HG03575 (cell line): Measurements from ENCODE around the gene CKLF.
A peak's percentile ranks its signal among the peaks of the same experiment; 100 is the strongest.

Experiments
- ATAC-seq: cut with Tn5 transposase; IDR thresholded peaks from one replicate; pipeline ENCODE4 v1.9.1; 2021; ENCODE audit not compliant: unreplicated experiment, insufficient number of reproducible peaks, low FRiP score; ENCODE audit errors: extremely low read depth

The CKLF gene

GRCh38 chr16:66516808-66517585, 35.4 kb upstream of the CKLF start:
- peak; percentile 86 for ATAC-seq

DNA sequence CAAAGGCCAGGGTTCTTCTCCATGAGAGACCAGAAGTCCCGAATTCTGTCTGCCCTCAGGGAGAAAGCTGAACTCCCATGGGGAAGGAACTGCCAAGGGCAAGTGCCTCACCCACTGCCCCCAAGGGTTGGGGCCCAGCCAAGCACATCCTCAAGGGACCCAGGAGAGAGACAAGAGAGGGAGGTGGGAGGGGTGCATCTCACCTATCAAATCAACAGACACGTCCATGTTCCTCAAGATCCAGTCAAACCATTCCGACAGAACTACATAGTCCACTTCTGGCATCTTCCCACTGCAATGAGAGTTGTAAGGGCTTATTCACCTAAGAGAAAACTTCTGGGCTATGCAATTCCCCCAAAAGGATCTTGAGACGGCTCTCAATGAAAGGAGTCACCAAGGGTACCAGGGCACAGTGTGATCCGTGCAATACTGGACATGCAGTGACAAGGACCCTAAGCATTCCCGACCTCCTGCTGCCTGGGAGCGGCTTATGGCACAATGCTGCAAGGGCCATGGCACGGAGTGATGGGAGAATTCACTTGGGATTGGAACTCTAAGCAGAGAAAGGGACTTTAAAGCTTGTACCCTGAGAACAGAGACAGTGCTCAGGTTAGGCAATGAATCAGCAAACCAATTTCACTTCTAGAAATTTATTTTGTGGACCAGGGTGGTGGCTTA, 34.7 kb upstream of the CKLF start:
- no peak for ATAC-seq

DNA sequence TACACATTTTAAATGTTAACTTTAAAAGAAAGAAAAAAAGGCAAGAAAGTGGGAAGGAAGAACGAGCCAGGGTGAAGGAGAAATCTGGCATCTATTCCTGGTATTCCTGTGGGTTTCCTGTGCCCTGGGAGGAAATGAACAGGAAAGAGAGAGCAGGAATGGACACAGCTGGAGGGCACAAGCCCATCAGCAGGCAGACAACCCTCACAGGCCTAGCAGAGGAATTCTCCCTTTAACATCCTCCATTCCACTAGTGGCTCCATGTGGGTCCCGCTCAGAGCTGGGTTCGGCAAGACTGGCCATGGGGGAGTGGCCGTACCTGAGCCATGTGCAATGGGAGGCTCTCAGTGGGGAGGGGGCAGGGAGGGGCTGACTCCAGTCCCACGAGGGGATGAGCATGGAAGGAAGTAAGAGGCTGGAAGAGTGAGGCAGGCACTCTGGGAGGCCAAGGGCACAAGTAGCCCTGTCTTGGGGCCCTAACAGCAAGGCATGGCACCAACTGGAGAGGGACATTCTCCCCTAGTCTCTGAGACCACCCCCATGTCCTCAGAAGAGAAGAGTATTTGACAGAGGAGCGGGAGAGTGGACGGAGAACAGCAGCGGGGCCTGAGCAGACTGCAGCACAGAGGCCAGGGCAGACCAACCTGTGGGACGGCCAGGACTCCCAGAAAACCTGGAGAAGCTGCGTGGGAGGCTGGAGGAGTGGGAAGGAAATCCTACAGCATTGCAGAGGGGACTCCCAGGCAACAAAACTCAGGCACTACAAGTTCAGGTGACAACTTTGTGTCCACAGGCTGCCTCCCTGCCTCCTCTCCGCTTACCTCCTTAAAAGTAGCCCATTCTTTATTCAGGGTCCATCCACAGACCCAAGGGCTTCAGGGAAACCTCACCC, 32.6 kb upstream of the CKLF start:
- ATAC-seq: no peak

DNA sequence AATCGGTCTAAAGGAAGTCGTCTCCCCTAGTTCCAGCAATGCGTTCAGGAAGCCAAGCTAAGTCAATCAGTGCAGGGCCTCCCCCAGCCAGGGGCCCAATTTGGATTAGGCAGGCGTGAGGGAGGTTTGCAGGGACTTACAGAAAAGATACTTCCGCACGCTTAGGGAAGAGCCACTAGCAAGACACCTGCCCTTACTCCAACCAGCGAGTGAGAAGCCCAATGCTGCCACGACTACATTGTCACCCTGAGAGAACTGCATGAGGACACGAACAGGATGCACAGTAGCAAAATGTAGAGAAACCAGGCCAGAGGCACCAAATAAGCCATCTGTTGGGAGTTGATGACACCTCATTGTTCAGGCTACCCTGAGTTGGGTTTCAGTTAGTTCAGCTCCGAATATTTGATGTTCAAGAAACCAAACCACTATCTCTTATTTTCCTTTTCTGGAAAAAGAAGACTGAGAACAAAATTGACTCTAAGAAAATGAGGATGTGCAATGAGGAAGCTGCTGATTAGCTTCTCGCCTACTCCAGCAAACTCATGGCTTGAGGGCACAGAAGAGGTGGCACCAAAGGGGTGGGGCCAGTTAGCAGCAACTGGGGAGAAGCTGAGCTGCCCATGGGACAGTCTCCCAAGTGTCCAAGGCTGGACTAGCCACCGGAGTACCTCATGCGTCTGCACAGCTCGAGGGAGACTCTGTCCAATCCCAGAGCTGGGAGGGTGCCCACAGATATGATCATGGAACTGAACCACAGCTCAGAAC, 31.8 kb upstream of the CKLF start:
- no peak for ATAC-seq

- no peak for ATAC-seq
Observed at GRCh38 chr16:66521252-66521713, 31.1 kb upstream of the CKLF start.

- ATAC-seq: peak; percentile 51
Observed at GRCh38 chr16:66521951-66522771, 30.2 kb upstream of the CKLF start.

DNA sequence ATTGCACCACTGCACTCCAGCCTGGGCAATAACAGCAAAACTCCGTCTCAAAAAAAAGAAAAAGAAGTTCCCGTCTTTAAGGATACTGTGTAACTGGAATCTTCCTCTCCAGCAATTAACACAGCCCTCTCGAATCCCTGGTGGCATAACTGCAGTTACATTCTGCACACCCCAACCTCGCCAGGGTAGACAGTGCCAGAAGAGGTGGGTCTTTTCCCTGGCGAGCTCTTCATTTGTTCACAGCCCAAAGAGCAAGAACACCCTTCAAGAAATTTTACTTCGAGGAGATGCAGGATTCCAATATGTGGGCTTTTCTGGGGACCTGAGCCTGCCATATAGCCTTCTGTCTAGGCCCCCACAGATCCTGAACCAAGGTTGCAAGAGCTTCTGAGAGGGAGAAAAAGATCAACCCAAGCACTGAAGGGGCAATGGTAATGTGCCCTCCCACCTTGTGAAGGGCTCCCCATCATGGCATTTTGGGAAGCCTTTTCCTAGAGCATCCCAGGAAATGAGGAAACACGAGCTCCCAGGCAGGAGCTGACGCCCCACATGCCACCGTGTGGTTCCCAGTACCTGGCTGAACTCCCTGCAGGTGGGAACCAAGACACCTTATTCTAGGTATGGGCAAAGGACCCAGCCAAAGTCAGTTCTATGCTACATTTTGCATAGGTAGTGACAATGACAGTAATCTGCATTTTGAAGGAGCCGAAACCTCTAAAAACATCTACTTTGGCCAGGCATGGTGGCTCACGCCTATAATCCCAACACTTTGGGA, 29.4 kb upstream of the CKLF start:
- no peak for ATAC-seq

- no peak for ATAC-seq
Observed at GRCh38 chr16:66523861-66524354, 28.5 kb upstream of the CKLF start.

DNA sequence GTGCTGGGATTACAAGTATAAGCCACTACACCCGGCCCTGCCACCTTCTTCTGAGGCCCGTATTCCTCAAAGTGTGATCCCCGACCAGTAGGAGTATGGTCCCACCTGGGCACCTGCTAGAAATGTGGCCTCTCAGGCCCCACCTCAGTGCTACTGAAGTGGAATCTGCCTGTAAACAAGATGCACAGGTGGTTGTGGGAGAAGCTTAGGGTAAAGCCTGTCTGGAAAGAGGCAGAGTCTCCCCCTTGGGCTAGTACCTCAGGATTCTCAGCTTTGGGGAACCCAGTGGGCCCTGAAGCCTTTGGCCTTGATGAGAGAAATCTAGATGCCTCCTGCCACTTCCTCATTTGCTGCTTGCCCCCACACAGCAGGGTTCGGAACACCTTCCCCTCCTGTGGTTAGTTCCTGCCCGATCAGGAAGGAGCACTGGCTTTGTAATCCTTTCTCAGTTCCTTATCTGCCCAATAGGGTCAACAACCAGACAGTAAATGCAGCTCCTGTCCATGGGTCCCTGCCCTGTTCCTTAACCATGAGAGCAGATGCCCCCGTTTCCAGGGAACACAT, 27.7 kb upstream of the CKLF start:
- peak; percentile 36 for ATAC-seq

DNA sequence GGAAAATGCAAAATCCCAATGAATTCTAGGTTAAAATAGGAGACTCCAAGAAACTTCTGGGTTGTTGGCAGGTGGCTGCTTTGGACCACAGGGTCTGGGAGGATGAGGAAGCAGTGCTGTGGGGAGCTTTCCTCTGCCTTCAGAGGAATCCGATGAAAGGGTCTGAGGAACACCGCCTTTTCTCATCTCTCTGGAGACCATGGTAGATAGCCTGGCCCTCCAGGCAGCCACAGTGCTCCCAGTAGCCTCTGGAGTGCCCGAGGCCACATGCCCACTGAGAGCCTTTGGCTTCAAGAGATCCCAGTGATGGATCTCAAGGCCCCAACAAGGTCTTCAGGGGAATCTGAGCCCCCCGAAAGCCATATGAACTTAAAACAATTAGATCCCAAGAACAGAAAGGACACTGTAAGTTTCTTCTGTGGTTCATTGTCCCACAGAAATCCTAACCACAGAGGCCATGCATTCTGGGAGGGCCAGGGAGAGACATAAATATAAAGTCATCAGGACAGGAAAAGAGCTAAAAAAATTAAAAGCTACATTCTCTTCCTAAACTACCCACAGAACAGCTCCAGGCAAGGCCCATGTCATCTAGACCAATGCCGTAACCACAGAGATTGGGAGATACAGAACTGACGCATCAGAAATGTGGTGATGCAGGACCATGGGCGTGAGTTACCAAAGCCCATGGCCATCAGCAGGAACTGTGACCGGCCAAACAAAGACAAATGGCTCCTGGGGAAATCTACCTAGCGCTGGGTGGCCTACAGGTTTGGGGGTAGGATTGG, 26.8 kb upstream of the CKLF start:
- no peak for ATAC-seq

DNA sequence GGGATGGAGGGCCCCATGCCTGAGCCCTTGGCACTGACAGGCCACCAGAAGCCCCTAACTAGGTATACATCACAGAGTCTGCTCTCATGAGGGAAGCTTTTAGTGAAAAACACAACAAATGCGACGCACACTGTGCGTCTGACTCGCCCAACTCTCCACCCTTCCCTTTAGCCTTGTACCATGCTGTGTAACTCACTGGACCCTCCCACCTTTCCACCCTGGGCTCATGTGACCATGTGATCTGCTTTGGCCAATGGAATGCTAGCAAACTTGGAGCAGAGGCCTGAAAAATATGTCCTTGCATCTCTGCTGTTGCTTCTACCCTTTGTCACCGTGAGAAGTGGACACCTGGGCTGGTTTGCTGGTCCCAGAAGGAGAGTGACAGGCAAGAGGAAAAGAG, 24.1 kb upstream of the CKLF start:
- ATAC-seq: no peak

DNA sequence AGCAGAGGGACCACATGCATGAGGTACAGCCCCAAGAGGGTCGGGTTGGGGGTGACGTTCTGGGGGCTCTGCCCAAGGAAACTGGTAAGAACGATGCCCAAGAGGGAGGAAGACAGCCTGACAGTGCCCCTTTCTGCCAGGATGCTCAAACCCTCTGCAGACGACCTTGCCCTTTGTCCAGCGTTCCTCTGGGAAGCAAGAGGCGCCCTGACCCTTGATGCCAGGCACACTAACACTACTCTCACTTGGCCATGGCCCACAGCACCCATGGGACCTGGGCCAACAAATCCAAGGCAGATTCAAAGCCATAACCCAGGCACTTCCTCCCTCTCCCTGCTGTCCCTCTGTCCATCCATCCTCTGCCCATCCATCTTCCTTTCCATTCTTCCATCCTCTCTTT, 22.9 kb upstream of the CKLF start:
- ATAC-seq: no peak

DNA sequence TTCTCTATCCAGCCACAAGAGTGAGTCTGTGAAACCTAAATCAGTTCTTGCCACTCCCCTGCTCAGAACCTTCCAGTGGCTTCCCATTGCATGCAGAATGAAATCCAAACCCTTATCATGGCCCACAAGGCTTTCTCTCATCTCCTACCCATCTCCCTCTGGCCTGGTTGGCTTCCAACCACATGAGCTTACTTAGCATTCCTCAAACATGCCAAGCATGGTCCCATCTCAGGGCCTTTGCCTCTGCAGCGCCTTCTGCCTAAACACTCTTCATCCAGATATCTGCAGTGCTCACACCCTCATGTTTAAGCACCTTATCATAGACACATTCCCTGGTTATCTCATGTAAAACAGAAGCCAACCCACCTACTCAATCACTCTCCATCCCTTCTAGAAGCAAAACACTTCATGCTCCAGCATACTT, 18.0 kb upstream of the CKLF start:
- ATAC-seq: no peak

DNA sequence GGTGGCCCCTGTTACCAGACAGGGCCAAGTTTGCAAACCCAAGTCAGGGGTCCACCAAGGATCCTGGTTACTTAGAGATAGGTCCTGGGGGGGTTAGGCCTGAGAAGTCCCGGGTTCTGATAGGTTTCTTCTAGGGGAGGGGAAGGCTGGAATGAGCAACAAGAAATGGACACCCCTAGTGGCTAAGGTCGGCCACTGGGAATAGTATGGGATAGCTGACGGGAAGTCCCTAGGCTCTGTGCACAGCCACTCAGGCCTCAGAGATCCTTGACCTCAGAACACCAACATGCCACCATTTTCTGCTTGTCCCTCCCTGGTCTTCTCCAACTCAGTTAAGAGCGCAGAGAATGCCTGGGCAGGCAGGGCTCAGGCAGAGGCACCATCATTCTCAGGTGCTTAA, 15.9 kb upstream of the CKLF start:
- no peak for ATAC-seq

- ATAC-seq: no peak
Observed at GRCh38 chr16:66537236-66537635, 15.1 kb upstream of the CKLF start.

DNA sequence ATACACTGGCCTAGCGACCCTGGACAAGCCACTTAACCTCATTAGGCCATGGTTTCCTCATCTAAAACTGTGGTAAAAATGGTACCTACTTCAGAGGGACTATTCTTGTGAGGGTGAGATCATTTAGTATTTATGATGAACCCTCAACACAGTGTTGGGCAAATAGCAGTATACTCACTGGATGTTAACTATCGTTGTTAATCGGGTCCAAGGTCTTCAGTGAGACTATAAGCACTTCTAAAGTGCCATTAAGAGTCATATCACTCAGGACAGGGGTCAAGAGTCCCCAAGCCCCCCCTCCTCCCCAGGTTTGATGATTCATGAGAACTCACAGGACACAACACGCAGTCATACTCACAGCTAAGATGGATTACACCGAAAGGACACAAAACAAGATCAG, 13.5 kb upstream of the CKLF start:
- ATAC-seq: no peak
